ENCODE results near the gene HHATL. TPM values are rescaled to one million over a fixed set of nuclear protein-coding genes. Genes with fewer than 3 reads are reported as not detected.
"Not testable (repeated sequence)": the region's sequence is repeated elsewhere in the genome, so short reads cannot be mapped to it uniquely, and the experiment has no call there.

The HHATL gene
- total RNA-seq, 2 experiments from 2014 or later, result not detected

- no peaks in the 10 kb centered on the region for H3K4me1 Mint-ChIP-seq (ENCODE audit: low read depth)
- no peak overlapping the region for H3K4me3 Mint-ChIP-seq
- DNase-seq, result no peak
- intact Hi-C loops (cut with micrococcal nuclease), result no loop called here
- no peaks in the 10 kb centered on the region for H3K27me3 Mint-ChIP-seq (ENCODE audit: low read depth)
- H3K36me3 Mint-ChIP-seq (ENCODE audit: low read depth), result no peaks in the 10 kb centered on the region
- no peak overlapping the region for H3K27ac Mint-ChIP-seq
- CTCF ChIA-PET, result no interaction called here
- H3K9me3 Mint-ChIP-seq, result no peaks in the 10 kb centered on the region
Observed at GRCh38 chr3:42732829-42733459, 30.3 kb upstream of the HHATL start.

GRCh38 chr3:42732196-42732828 lies 29.7 kb upstream of the HHATL start:
- intact Hi-C loops (cut with micrococcal nuclease), result no loop called here

GRCh38 chr3:42731476-42732195 lies 29.0 kb upstream of the HHATL start:
- no peaks in the 10 kb centered on the region for H3K36me3 Mint-ChIP-seq (ENCODE audit: low read depth)
- no peaks in the 10 kb centered on the region for H3K4me1 Mint-ChIP-seq (ENCODE audit: low read depth)
- CTCF ChIA-PET, result no interaction called here
- H3K4me3 Mint-ChIP-seq, result no peak overlapping the region
- no peaks in the 10 kb centered on the region for H3K9me3 Mint-ChIP-seq
- no peak overlapping the region for H3K27ac Mint-ChIP-seq
- no peak for DNase-seq
- H3K27me3 Mint-ChIP-seq (ENCODE audit: low read depth), result no peaks in the 10 kb centered on the region
- intact Hi-C loops (cut with micrococcal nuclease), result no loop called here

More at GRCh38 chr3:42732196-42732828, 29.7 kb upstream of the HHATL start:
- Mint-ChIP-seq H3K9me3 (no peaks in the 10 kb centered on the region), H3K36me3 (ENCODE audit: low read depth) (no peaks in the 10 kb centered on the region), H3K27me3 (ENCODE audit: low read depth) (no peaks in the 10 kb centered on the region), H3K4me1 (ENCODE audit: low read depth) (no peaks in the 10 kb centered on the region), H3K27ac (no peak overlapping the region), H3K4me3 (no peak overlapping the region)
- no peak for DNase-seq
- CTCF ChIA-PET, result no interaction called here

DNA sequence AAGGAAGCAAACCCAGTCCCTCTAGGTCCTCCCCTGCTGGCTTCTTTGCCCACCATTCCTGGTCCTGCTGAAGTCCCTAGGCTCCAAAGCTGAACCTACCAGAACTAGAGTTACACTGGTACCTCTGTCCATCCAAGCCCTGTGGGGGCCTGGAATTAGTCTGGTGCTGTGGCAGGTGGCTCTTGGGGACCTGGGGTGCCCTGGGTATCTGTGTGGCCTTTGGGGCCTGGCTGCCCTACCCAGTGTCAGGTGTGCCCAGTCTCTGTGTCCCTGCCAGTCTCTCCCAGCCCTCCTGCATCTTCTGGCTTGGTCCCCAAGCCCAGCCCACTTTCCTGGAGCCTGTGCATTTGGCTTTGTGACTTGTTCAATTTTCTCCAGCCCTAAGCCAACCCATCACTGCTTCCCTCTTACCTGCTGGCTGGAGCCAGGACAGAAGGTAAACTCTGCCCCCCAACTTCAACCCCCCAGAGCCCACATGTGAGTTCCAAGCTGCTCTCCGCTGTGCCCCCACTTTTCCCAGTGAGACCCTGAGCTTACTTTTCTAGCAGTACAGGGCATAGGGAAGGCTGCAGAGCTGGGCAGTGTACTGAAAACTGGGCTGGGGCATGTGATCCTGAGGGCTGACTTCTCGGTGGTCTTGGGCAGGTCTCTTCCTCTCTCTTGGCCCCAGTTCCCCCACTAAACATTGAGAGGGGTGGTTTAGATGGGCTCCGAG lies 28.3 kb upstream of the HHATL start:
- Mint-ChIP-seq H3K27ac (no peak overlapping the region), H3K27me3 (ENCODE audit: low read depth) (no peaks in the 10 kb centered on the region), H3K4me1 (ENCODE audit: low read depth) (no peaks in the 10 kb centered on the region), H3K4me3 (no peak overlapping the region), H3K9me3 (no peaks in the 10 kb centered on the region), H3K36me3 (ENCODE audit: low read depth) (no peaks in the 10 kb centered on the region)
- DNase-seq, result no peak
- intact Hi-C loops (cut with micrococcal nuclease), result no loop called here
- CTCF ChIA-PET, result no interaction called here

DNA sequence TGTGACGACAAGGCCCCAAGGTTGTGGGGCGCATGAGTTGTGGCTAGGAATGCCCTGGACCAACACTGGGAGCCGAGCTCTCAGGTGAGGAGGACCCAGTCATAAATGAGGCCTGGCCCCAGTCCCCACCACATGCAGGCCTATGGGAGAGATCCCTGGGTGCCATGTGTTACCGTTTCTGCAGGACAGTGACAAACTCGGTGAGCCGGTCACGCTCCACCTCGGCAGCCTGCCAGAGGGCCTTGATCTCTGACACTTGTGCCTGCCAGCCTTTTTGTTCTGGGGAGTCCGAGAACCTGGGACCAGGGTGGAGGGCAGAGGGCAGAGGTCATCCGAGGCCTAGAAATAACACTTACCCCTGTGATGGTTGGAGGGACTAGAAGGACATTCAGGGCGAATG lies 27.7 kb upstream of the HHATL start:
- no peaks in the 10 kb centered on the region for H3K27me3 Mint-ChIP-seq (ENCODE audit: low read depth)
- no peaks in the 10 kb centered on the region for H3K9me3 Mint-ChIP-seq
- CTCF ChIA-PET, result no interaction called here
- H3K36me3 Mint-ChIP-seq (ENCODE audit: low read depth), result no peaks in the 10 kb centered on the region
- no peaks in the 10 kb centered on the region for H3K4me1 Mint-ChIP-seq (ENCODE audit: low read depth)
- H3K27ac Mint-ChIP-seq, result no peak overlapping the region
- DNase-seq, result no peak
- H3K4me3 Mint-ChIP-seq, result no peak overlapping the region
- intact Hi-C loops (cut with micrococcal nuclease), result no loop called here

DNA sequence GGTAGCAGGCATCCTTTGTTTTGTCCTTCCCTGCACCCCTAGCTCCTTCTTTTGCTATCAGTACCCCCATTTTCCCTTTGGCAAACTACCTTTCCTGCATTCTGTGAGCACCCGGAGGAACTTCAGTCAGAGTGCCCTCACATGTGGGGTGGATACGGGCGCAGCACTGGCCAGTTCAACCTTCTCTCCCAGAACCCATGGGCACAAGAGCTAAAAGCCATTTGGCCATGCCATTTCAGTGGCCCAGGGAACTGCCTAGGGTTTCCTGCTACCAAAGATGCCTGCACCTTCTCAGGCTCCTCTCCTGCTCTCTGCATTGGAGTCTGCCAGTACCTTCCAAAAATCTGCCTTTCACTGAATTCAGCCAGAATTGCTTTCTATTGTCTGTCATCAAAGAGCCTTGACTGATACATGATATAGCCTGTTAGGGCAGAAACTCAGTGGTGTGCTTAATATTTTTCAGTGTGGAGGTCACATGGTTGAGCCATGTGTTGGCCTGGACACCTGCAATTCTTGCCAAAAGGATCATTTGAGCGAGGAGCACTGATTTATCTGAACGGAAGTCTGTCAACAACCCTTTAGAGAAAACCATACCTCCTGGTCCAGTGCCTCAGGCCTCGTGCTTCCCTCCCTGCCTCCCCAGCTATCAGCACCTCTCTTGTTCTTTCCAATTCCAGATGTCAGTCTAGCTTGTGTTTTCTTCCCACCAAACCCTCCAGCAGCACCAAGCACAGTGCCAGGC lies 27.0 kb upstream of the HHATL start:
- Mint-ChIP-seq H3K36me3 (ENCODE audit: low read depth) (no peaks in the 10 kb centered on the region), H3K27ac (no peak overlapping the region), H3K27me3 (ENCODE audit: low read depth) (no peaks in the 10 kb centered on the region), H3K4me1 (ENCODE audit: low read depth) (no peaks in the 10 kb centered on the region), H3K9me3 (no peaks in the 10 kb centered on the region), H3K4me3 (no peak overlapping the region)
- intact Hi-C loops (cut with micrococcal nuclease), result no loop called here
- DNase-seq, result no peak
- CTCF ChIA-PET, result no interaction called here

- Mint-ChIP-seq H3K27ac (no peak overlapping the region), H3K9me3 (no peaks in the 10 kb centered on the region), H3K36me3 (ENCODE audit: low read depth) (no peaks in the 10 kb centered on the region), H3K4me1 (ENCODE audit: low read depth) (no peaks in the 10 kb centered on the region), H3K4me3 (no peak overlapping the region), H3K27me3 (ENCODE audit: low read depth) (no peaks in the 10 kb centered on the region)
- CTCF ChIA-PET, result interaction anchor here (1.0 kb wide), 1 partner anchor 14 kb away, joined by 4 read pairs; no protein-coding TSS in a partner anchor
- intact Hi-C loops (cut with micrococcal nuclease), result no loop called here
- DNase-seq, result no peak
Observed at GRCh38 chr3:42728668-42729364, 26.2 kb upstream of the HHATL start.

GRCh38 chr3:42728056-42728455 lies 25.5 kb upstream of the HHATL start:
- CTCF ChIA-PET, result interaction anchor here (1.0 kb wide), 1 partner anchor 15 kb away, joined by 4 read pairs; no protein-coding TSS in a partner anchor
- no peak overlapping the region for H3K27ac Mint-ChIP-seq
- H3K27me3 Mint-ChIP-seq (ENCODE audit: low read depth), result peaks cover 2% of the 10 kb centered on the region
- H3K36me3 Mint-ChIP-seq (ENCODE audit: low read depth), result no peaks in the 10 kb centered on the region
- no peak for DNase-seq
- H3K4me1 Mint-ChIP-seq (ENCODE audit: low read depth), result no peaks in the 10 kb centered on the region
- no peaks in the 10 kb centered on the region for H3K9me3 Mint-ChIP-seq
- intact Hi-C loops (cut with micrococcal nuclease), result no loop called here
- no peak overlapping the region for H3K4me3 Mint-ChIP-seq

- intact Hi-C loops (cut with micrococcal nuclease), result no loop called here
- H3K9me3 Mint-ChIP-seq, result no peaks in the 10 kb centered on the region
- DNase-seq, result no peak
- no peaks in the 10 kb centered on the region for H3K4me1 Mint-ChIP-seq (ENCODE audit: low read depth)
- no peak overlapping the region for H3K27ac Mint-ChIP-seq
- H3K27me3 Mint-ChIP-seq (ENCODE audit: low read depth), result peaks cover 2% of the 10 kb centered on the region
- no peaks in the 10 kb centered on the region for H3K36me3 Mint-ChIP-seq (ENCODE audit: low read depth)
- CTCF ChIA-PET, result no interaction called here
- H3K4me3 Mint-ChIP-seq, result no peak overlapping the region
Observed at GRCh38 chr3:42725454-42725853, 22.9 kb upstream of the HHATL start.

DNA sequence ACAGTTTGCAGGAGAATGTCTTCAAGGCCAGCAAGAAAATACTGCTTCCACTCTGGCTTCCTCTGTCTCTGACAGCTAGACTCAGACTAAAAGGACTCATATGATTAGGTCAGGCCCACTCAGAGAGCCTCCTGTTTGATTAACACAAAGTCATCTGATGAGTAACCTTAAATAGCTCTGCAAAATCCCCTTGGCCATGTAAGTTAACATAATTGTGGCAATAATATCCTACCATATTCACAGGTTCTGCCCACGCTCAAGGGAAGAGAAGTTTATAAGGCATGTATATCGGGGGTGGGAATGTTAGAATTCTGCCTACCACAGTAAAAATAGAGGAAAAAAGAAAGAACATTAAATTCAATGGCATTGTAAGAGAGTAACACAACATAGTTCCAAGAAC lies 20.6 kb upstream of the HHATL start:
- Mint-ChIP-seq H3K36me3 (ENCODE audit: low read depth) (no peaks in the 10 kb centered on the region), H3K9me3 (no peaks in the 10 kb centered on the region), H3K27ac (no peak overlapping the region), H3K4me1 (ENCODE audit: low read depth) (no peaks in the 10 kb centered on the region), H3K4me3 (no peak overlapping the region), H3K27me3 (ENCODE audit: low read depth) (peaks cover 2% of the 10 kb centered on the region)
- intact Hi-C loops (cut with micrococcal nuclease), result no loop called here
- CTCF ChIA-PET, result no interaction called here
- DNase-seq, result no peak

DNA sequence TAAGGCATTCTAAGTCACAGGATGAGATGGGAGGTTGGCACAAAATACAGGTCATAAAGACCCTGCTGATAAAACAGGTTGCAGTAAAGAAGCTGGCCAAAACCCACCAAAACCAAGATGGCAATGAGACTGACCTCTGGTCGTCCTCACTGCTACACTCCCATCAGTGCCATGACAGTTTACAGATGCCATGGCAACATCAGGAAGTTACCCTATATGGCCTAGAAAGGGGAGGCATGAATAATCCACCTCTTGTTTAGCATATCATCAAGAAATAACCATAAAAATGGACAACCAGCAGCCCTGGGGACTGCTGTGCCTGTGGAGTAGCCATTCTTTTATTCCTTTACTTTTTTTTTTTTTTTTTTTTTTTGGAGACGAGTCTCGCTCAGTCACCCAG lies 19.8 kb upstream of the HHATL start:
- H3K27ac Mint-ChIP-seq; H3K36me3 Mint-ChIP-seq (ENCODE audit: low read depth); H3K4me3 Mint-ChIP-seq; DNase-seq; intact Hi-C loops (cut with micrococcal nuclease); H3K27me3 Mint-ChIP-seq (ENCODE audit: low read depth); H3K4me1 Mint-ChIP-seq (ENCODE audit: low read depth); CTCF ChIA-PET; H3K9me3 Mint-ChIP-seq: not testable (repeated sequence)

DNA sequence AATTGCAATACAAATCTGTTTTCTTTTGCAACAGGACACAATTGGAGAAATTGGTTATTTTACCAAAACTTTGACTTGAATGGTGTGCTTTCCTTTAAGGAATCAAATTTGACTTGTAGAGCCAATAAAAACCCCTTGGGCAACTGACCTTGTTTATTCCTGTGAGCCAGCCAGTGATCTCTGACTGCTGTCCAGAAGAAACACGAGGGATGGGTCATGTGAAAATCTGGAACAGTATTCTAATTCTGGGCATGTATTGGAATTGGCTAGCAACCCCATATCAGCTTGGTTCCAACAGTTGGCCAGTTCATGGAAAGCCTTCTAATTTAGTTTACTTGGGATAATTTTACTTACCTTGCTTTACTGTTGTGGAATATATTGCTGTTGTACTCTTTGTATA lies 19.1 kb upstream of the HHATL start:
- Mint-ChIP-seq H3K36me3 (ENCODE audit: low read depth) (no peaks in the 10 kb centered on the region), H3K27me3 (ENCODE audit: low read depth) (peaks cover 2% of the 10 kb centered on the region), H3K4me1 (ENCODE audit: low read depth) (no peaks in the 10 kb centered on the region), H3K9me3 (no peaks in the 10 kb centered on the region), H3K4me3 (no peak overlapping the region), H3K27ac (no peak overlapping the region)
- DNase-seq, result no peak
- intact Hi-C loops (cut with micrococcal nuclease), result no loop called here
- CTCF ChIA-PET, result no interaction called here

Data from activated naive CD4-positive, alpha-beta T cell treated with anti-CD3 and anti-CD28 coated beads for 36 hours (primary cell).